Stimulated activated CD8-positive, alpha-beta memory T cell treated with anti-CD3 and anti-CD28 coated beads, Interleukin-15, amount 100 ng/mL, for 4 hours (primary cell): ENCODE results near the gene CPNE2.

Experiments
- DNase-seq, 2 donors: peaks; one replicate each; pipeline ENCODE4 v3.0.0-alpha.2; 2020; ENCODE audit warnings: low read depth in 2 of 2

The CPNE2 gene

DNA sequence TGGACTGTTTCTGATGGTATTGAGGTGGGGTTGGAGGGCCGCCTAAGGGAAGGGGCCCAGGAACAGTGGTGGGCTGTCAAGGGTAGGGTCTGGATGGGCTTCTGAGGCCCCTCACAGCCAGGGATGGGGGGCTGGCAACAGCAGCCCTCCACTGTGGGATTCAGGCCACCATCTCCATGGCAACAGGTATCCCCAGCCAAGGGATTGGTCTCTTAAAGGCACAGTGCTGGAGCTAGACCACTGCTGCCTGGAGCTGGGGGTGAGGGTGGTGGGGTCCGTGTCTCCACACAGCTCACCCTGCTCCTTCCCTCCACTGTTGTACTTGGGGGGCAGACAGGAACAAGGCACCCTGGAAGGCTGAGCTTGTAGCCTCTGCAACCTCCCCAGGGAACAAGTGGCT is 51.6 kb downstream of the CPNE2 start:
- no peak for DNase-seq

GRCh38 chr16:57145046-57146021 is 53.0 kb downstream of the CPNE2 start:
- DNase-seq: no peak

- no peak for DNase-seq
Observed at GRCh38 chr16:57146040-57146647, 53.8 kb downstream of the CPNE2 start.

DNA sequence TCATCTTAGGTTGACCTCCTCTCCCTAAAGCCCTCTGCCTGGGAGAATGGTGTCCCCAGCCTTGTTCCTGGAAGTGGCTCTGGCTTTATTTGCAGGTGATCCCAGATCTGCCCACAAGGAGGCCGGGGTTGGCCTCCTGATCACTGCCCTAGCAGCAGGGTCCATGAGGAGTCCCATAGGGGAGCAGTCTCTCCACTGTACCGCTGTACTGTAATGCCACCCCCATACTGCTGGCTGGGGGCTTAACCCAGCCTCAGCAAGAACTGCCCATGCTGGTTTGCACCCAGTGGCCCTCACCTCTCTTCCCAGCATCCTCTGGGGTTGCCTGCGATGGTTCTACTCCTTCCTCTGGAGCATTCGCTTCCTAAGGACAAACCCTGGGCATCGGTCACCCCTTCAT is 54.4 kb downstream of the CPNE2 start:
- no peak for DNase-seq

- no peak for DNase-seq
Observed at GRCh38 chr16:57147381-57148221, 55.2 kb downstream of the CPNE2 start.

GRCh38 chr16:57148481-57148880 is 56.1 kb downstream of the CPNE2 start:
- no peak for DNase-seq

DNA sequence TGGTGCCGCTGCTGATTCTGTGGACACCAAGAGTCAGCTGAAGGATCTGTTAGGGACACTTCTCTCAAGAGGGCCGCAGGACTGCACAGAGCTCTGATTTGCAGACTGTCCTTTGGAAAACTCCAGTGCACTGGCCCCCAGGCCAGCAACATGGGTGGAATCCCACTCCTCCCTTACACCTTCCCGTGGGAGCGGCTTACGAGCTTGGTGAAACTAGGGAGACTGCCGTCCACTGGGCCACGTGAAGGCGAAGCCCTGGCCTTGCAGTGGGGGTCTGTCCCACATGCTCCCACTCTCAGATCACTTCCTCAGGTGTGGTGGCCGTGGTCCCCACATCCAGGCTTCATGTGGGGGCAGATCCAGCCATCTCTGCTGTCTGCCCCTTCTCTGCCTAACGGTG is 57.0 kb downstream of the CPNE2 start:
- DNase-seq: no peak

GRCh38 chr16:57150682-57151330 is 58.4 kb downstream of the CPNE2 start:
- no peak for DNase-seq

DNA sequence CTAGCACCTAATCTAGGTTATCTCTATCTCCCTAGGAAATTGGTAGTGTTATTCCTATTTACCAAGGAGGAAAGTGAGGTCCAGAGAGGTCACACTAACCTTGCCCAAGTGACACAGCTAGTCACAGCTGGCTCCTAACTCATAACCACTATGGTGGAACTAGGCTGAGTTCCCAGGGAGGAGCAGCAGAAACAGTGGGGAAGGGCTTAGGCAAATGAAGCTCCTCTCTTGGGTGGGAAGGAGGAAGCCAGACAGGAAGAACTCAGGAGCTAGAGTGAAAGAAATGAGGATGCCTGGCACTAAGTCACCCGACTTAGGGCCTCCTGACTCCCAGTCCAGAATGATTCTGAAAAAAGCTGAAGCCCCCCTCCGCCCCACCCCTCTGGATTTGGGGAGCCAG is 59.0 kb downstream of the CPNE2 start:
- no peak for DNase-seq

GRCh38 chr16:57152096-57153093 is 60.0 kb downstream of the CPNE2 start:
- no peak for DNase-seq

DNA sequence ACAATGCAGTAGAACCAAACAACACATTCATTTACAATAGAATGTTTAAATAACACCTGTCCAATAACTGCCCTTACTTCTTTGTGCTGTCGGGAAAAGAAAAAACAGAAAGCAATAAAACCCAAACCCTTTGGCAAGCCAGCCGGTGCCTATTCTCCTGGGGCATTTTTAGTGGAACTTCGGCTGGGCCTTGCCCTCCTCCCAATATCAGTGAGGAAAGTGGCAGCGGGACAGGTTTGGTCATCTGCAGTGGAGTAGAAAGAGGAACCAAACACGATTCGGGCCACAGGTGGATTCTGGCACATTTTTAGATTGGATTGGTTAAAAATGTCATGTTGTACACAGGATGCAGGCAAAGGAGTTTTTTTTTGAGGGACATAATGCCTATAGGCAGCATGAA is 61.5 kb downstream of the CPNE2 start:
- DNase-seq: no peak

GRCh38 chr16:57155702-57156350 is 63.4 kb downstream of the CPNE2 start:
- DNase-seq: no peak

- DNase-seq: no peak
Observed at GRCh38 chr16:57156351-57156703, 63.9 kb downstream of the CPNE2 start.

- DNase-seq: no peak
Observed at GRCh38 chr16:57157533-57157932, 65.2 kb downstream of the CPNE2 start.

DNA sequence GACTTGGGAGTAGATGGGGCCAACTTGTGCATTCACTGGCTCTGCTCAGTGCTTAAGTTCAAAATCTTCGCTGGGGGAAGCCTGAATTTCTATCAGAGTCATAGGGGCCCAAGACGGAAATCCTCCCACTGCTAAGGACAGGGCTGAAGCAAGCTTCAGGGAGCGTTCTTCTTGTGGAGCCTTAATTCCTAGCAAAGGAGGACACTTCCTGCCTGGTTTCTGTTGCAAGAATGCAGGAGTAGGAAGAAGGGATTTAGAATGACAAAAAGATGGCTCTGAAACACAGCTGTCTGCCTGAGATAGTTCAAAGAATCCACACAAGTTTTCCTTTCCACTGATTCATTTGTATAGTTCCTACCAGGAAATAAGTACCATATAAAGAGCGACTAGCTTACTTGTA is 67.1 kb downstream of the CPNE2 start:
- DNase-seq: no peak

DNA sequence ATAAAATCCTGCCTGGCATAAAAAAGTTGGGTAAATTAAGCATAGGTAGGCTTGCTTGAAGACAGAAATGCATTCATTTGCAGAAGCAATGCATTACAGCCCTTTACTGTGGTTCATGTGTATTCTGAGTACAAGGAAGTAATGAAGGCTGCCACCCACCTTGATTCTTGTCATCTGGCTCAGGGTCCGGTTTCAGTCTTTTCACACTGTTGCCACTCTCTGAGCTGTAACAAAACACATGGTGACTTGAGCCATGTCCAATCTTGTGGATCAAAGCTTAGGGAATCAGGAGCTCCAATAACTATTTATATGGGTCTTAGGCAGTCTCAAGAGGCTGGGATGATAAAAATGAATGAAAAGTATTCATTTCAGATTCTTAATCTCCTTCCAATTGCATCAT is 71.5 kb downstream of the CPNE2 start:
- no peak for DNase-seq

DNA sequence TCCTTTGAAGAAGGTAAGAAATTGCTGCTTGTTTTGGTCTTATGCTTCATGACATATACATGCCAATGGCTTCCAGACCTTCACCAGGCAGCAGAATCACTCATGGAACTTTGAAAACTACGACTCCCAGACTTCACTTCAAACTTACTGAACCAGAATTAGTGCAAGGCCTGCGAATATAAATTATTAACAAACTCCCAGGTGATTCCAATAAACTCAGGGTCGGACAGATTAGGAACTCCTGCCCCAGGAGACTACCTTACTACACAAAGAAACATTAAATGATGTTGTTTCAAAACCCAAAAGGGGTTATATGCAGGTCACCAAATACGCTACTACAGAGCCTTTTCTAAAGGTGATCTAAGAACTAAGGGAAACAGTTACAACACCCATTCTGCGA is 73.1 kb downstream of the CPNE2 start:
- no peak for DNase-seq

DNA sequence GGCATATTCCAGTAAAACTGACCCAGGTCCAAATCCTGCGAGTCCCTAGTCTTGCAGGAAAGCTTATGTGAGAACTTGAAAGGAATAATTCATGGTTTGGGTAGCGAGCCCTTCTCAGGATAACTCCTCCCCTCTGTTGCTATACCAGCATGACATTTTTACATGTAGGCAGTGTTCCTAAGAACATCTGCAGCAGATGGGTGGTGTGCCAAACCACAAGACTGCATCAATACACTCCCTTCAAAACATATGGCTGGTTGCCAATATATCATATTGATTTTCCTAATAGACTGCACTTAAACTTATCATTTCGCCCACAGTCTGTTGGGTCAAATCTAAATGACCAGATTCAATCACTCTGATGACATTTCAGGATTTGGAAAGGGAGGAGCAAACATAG is 73.6 kb downstream of the CPNE2 start:
- no peak for DNase-seq

- no peak for DNase-seq
Observed at GRCh38 chr16:57166451-57166850, 74.1 kb downstream of the CPNE2 start.

GRCh38 chr16:57166951-57167350 is 74.6 kb downstream of the CPNE2 start:
- DNase-seq: no peak
